HPDE6-E6E7 (cell line): ENCODE data around the gene KLF1.
A peak's percentile ranks its signal among the peaks of the same experiment; 100 is the strongest.
"Not testable (repeated sequence)": the region's sequence is repeated elsewhere in the genome, so short reads cannot be mapped to it uniquely, and the experiment has no call there.

ENCODE experiments used
- DNase-seq: peaks from one replicate; pipeline ENCODE4 v3.0.0; 2011; ENCODE audit warnings: missing footprints; ENCODE audit errors: extremely low spot score

The KLF1 gene

DNA sequence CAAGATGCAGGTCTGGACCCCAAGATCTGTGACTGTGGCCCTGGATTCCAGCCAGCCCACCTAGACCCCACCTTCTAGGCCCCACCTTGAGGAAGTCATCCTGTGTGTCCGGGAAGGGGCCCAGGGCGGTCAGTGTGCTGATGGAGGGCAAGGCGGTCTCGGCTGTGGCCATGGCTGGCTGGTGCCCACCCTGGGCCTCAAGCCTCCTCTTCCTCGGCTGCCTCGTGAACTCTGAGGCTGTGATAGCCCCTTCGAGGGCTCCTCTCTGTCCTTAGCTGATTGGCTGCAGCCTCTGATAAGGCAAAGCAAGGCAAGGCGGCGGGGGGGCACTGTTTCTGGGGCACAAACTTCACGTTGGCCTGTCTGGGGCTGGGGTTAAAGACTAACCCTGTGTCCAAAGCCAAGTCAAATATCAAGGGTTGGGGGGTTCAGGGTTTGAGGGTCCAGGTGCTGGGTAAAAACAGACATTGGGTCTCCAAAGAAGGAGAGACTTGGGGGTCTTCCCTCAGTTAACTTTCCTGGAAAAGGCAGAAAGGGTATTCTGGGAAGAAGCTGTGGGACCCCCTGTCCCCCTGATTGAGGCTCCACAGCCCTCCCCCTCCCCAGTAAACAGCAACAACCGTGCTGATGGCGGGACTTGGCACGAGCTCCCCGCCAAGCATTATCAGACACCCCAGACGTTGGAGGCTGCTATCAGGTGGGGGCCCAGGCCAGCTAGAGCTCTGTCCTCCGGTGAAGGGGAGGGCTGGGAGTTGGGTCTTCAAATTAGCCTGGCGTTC lies at the start of gene KLF1:
TSS of gene KLF1 (minus strand) at position 233 of the 779 bp plus-strand sequence. CDS start at position 172, 61 bp downstream.
- no peak for DNase-seq

GRCh38 chr19:12936582-12936981 lies 49.6 kb upstream of the KLF1 start:
- no peak for DNase-seq

GRCh38 chr19:12935071-12935470 lies 48.1 kb upstream of the KLF1 start:
- DNase-seq = no peak

- DNase-seq = peak; percentile 90
These were observed 46.5 kb upstream of the KLF1 start, which contains the start of gene FARSA for GRCh38 chr19:12933287-12934072. TSS of gene FARSA (minus strand) at chr19:12933711. CDS start at chr19:12933696, 15 bp downstream.

DNA sequence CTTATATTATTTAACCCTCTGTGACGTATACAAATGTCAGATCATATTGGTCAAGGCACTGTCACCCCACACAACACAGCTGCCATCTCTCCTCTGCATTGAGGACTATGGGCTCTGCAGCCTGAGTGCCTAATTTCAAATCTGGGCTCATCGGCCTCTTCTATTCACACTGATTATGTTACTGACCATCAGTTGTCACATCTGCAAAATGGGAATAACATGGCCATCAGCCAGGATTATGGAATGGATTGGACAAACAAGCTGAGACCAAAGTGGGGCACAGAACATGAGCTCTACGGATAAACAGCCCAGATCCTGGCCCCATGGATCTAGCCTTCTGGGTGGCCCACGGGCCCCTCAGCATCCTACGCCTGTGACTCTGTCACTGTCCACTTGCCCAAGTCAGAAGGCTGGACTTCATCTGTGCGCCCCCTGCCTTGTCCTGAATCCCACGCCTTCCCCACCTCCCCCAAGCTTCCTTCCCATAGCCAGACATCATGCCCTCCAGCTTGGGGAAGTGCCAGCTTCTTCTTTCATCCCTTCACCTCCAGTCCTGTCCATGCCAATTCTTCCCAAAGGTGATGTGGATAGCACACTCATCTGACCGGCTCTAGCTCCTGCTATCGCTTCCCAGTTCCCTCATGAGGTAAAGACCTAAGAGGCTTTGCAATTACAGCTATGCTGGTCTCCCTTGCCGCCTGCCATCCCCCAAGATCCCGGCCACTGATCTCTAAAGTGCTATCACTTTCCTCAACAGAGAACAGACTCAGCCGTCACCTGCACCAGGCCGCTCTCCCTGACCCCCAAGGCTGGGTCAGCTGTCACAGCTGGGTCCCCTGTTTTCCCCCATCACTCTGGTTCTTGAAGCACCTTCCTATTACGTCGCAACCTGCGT lies 45.6 kb upstream of the KLF1 start:
- no peak for DNase-seq

DNA sequence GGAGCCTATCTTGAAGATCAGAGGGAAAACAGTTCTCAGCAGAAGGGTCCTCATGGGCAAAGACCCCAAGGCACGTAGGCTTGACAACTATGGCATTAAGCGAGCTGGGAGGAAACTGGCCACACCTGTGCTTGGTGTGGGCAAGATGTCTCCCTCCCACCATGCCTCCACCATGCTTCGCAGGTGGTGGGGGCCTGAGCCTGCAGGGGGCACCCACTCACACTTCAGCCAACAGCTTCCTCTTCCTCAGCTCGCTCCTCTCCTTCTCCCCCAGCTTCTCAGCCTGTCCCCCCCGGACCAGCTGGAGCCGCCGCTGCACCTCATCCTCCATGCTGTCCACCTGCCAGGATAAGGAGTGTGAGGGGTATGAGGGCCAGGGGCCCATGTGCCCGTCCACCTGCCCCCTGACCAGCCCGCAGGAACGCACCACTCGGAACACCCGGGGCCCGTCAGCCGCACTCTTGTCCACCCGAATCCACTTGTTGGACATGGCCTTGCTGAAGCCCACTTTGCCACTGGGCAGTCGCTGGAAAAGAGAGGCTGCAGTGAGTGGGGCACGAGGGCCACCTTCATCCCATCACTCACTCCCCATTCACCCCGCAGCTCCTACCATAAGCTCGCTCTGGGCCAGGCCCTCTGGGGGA lies 43.1 kb upstream of the KLF1 start:
- DNase-seq = no peak

- DNase-seq = no peak
These were observed 37.8 kb upstream of the KLF1 start for GRCh38 chr19:12924621-12925310.

GRCh38 chr19:12922959-12923358 lies 36.0 kb upstream of the KLF1 start:
- no peak for DNase-seq

DNA sequence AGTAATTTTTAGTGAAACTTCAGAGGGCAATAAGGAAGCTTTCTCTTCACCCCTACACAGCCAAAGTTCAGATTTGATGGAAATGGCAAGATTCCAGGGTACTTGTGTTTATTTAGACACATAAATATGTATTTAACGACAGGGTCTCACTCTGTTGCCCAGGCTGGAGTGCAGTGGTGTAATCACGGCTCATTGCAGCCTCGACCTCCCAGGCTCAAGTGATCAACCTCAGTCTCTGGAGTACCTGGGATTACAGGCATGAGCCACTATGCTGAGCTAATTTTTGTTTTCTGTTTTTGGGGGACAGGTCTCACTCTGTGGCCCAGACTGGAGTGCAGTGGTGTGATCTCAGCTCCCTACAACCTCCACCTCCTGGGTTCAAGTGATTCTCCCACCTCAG lies 34.0 kb upstream of the KLF1 start:
- no peak for DNase-seq

DNA sequence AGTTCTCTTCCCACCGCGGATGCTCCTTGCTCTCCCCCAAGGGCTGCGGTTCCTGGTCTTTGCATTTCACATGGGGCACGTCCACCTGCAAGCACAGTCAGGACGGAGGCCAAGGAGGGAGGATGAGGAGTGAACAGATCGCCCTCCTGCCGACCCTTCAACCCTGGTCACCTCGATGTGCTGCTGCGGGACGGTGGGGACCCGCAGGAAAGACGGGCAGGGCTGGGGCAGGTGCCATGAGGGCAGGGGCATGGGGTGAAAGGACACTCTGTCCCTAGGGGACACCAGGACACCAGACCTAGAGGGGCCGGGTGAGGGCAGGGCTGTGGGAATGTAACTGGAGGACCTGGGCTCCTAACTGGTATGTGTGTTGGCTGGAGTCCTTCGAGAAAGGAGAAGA lies 31.3 kb upstream of the KLF1 start:
- DNase-seq = no peak

DNA sequence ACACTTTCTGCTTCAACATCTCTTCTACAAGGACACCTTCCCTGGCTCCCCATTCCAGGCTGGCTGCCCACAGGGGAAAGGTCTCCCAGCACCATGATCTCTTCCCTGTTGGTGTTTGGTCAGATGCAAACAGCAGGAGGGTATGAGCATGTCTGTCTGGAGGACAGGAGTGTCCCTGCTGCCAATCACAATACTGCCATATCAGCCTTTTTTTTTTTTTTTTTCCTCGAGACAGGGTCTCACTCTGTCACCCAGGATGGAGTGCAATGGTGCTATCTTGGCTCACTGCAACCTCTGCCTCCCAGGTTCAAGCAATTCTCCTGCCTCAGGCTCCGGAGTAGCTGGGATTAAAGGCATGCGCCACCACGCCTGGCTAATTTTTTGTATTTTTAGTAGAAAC lies 28.9 kb upstream of the KLF1 start:
- not testable (repeated sequence) for DNase-seq

- DNase-seq = no peak
These were observed 27.1 kb upstream of the KLF1 start for GRCh38 chr19:12913851-12914690.

- DNase-seq = no peak
These were observed 26.1 kb upstream of the KLF1 start for GRCh38 chr19:12913011-12913561.

DNA sequence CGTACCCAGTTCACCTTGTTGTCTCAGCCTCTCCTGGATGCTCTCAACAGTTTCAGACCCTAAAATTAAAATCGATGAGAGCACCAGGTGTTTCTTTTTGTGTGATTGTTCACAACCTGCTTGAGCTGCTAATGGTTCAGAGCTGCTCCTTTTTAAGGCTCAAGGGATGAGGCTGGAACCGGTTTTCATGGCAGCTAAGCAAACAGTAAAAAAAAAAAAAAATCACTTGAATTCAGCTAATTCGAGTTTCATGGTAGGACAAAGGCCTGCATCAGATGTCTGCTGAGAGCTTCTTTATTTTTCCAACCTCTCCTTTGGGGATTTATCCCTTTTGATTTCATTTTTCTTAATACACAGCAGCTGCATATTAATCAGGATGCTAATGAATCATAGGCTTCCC lies 25.6 kb upstream of the KLF1 start:
- DNase-seq = no peak

- DNase-seq = no peak
These were observed 20.2 kb upstream of the KLF1 start for GRCh38 chr19:12907166-12907565.

- no peak for DNase-seq
These were observed 13.0 kb upstream of the KLF1 start for GRCh38 chr19:12899891-12900518.

- DNase-seq = no peak
These were observed 9.5 kb upstream of the KLF1 start for GRCh38 chr19:12896460-12896859.

GRCh38 chr19:12893582-12893981 lies 6.6 kb upstream of the KLF1 start:
- DNase-seq = no peak

DNA sequence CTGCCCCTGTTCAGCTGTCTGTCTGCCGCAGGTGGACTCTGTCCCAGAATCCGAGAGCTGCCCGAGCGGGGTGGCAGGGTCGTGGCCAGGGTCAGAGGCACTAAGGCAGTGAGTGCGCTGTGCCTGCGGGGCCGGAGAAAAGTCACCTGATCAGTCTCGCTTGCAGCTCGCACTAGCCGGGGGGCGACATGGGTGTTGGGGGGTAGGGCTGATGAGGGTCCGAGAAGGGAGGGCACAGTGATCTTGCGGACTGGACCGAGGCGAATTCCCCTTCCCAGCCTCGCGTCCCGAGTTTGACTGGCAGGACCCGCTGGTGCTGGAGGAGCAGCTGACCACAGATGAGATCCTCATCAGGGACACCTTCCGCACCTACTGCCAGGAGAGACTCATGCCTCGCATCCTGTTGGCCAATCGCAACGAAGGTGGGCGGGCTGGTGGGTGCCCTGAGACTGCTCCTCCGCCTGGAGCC lies 4.6 kb upstream of the KLF1 start:
- no peak for DNase-seq
